Activated CD4-positive, alpha-beta T cell treated with anti-CD3 and anti-CD28 coated beads, Interleukin-10, Interleukin-2, amounts not matched to agents 100 ng/mL and 50 ng/mL, durations not matched to agents 16 hours and 8 hours (primary cell): Measurements from ENCODE around the gene SEMA3E.

Source experiments
- DNase-seq: peaks from one replicate; pipeline ENCODE4 v3.0.0-alpha.2; 2020

The SEMA3E gene

GRCh38 chr7:83337050-83337449 is 311.9 kb downstream of the SEMA3E start:
- no peak for DNase-seq

GRCh38 chr7:83326223-83326622 is 322.7 kb downstream of the SEMA3E start:
- no peak for DNase-seq

DNA sequence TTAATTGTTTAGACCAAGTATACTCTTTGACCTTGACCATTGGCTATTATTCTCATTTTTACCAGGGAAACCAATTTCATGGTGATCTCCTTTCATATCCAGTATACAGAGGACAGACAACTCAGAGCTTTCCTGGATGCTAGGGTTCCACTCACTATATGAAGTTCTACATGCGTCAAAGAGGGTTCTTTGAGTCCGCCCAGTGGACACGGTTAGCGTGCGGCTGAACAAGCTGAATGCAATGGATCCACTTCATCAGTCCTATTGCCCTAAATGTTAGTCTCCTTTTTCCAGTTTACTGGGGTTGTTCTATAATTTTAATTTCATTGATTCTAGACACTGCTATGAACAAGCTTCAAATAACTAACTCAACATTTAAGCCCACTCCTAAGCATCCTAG is 323.9 kb downstream of the SEMA3E start:
- DNase-seq, result no peak

DNA sequence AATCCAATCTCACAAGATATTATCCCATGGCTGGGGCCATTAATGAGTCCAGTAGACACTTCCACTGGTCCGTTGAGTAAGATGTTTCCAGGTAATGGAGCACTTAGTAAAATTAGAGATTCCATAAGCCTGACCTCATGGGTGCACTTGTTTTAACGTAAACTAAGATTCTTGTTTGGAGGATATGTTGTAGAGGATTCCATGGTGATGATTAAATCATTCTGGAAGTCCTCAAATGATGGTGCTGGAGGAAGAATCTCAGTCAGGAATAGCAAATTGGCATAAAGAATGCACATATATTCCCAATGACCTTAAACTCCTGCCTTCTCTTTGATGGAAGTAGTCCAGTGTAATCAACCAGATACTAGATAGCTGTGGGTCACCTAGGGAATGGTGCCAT is 324.3 kb downstream of the SEMA3E start:
- DNase-seq, result no peak

DNA sequence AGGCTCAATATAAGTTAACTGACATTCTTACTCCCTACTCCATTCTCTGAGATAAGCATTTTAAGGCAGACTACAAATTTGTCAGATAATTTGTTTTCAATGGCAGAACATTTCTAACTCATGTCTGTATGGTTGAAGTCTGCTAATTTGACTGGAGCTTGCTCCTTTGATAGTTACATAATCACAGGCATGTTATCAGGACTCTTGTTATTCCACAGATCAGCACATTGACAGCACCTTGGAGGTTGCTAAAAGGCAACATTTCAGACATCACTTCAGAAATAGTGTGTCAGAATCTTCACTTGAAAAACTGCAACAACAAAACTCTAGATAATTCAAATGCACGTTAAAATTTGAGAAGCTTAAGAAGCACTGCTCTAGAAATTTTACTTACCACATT is 327.9 kb downstream of the SEMA3E start:
- DNase-seq, result no peak

GRCh38 chr7:83313931-83314330 is 335.0 kb downstream of the SEMA3E start:
- DNase-seq, result no peak
